ENCODE results near the gene SNORC.

The SNORC gene

GRCh38 chr2:232882505-232883115, 12.5 kb downstream of the SNORC start:
- DNase-seq (ENCODE audit: low read depth, low spot score): no peak

- DNase-seq (ENCODE audit: low read depth, low spot score): no peak
These were observed 13.2 kb downstream of the SNORC start for GRCh38 chr2:232883116-232883721.

GRCh38 chr2:232884001-232884421, 13.9 kb downstream of the SNORC start:
- no peak for DNase-seq (ENCODE audit: low read depth, low spot score)

GRCh38 chr2:232884549-232885263, 14.6 kb downstream of the SNORC start:
- DNase-seq (ENCODE audit: low read depth, low spot score): no peak

- DNase-seq (ENCODE audit: low read depth, low spot score): no peak
These were observed 15.3 kb downstream of the SNORC start for GRCh38 chr2:232885264-232885961.

- DNase-seq (ENCODE audit: low read depth, low spot score): no peak
These were observed 16.1 kb downstream of the SNORC start for GRCh38 chr2:232886176-232886575.

GRCh38 chr2:232886632-232887031, 16.6 kb downstream of the SNORC start:
- no peak for DNase-seq (ENCODE audit: low read depth, low spot score)

GRCh38 chr2:232887171-232887850, 17.2 kb downstream of the SNORC start:
- no peak for DNase-seq (ENCODE audit: low read depth, low spot score)

GRCh38 chr2:232888099-232888836, 18.2 kb downstream of the SNORC start:
- no peak for DNase-seq (ENCODE audit: low read depth, low spot score)

GRCh38 chr2:232888839-232889529, 18.9 kb downstream of the SNORC start:
- DNase-seq (ENCODE audit: low read depth, low spot score): no peak

- no peak for DNase-seq (ENCODE audit: low read depth, low spot score)
These were observed 19.9 kb downstream of the SNORC start for GRCh38 chr2:232889876-232890401.

GRCh38 chr2:232890536-232890895, 20.5 kb downstream of the SNORC start:
- DNase-seq (ENCODE audit: low read depth, low spot score): no peak

- no peak for DNase-seq (ENCODE audit: low read depth, low spot score)
These were observed 21.0 kb downstream of the SNORC start for GRCh38 chr2:232890896-232891601.

- no peak for DNase-seq (ENCODE audit: low read depth, low spot score)
These were observed 21.6 kb downstream of the SNORC start for GRCh38 chr2:232891621-232892071.

- no peak for DNase-seq (ENCODE audit: low read depth, low spot score)
These were observed 22.2 kb downstream of the SNORC start for GRCh38 chr2:232892221-232892620.

GRCh38 chr2:232892843-232893242, 22.8 kb downstream of the SNORC start:
- no peak for DNase-seq (ENCODE audit: low read depth, low spot score)

- no peak for DNase-seq (ENCODE audit: low read depth, low spot score)
These were observed 23.8 kb downstream of the SNORC start for GRCh38 chr2:232893834-232894233.

- no peak for DNase-seq (ENCODE audit: low read depth, low spot score)
These were observed 24.2 kb downstream of the SNORC start for GRCh38 chr2:232894251-232894650.

- DNase-seq (ENCODE audit: low read depth, low spot score): no peak
These were observed 24.7 kb downstream of the SNORC start for GRCh38 chr2:232894746-232895145.

- no peak for DNase-seq (ENCODE audit: low read depth, low spot score)
These were observed 26.0 kb downstream of the SNORC start for GRCh38 chr2:232896111-232896510.

Data from brain pericyte (primary cell).